Lower leg skin (tissue), 4 donors: Measurements from ENCODE around the gene PYGB. TPM values are rescaled to one million over a fixed set of nuclear protein-coding genes. Genes with fewer than 3 reads are reported as not detected.
A peak's percentile ranks its signal among the peaks of the same experiment; 100 is the strongest.

Source experiments
- DNase-seq, 2 donors: peaks; one replicate each; pipeline ENCODE4 v3.0.0-alpha.2; 2019; ENCODE audit warnings: low spot score in 2 of 2
- H3K4me3 ChIP-seq: fragments of 200-600 bp; sonication (generic); 2 replicates; pipeline ENCODE4 v1.5.1; 2017; ENCODE audit warnings: mild to moderate bottlenecking, low read depth; ENCODE audit not compliant: poor library complexity, severe bottlenecking
- POLR2A ChIP-seq, 2 donors: fragments of 450-650 bp; IDR thresholded peaks; one replicate each; pipeline ENCODE4 v1.6.1; 2016 to 2017; ENCODE audit warnings: antibody characterized with exemption in 2 of 2, mild to moderate bottlenecking in 1 of 2, moderate library complexity in 1 of 2
- WGBS, 2 donors: methylation state at CpG; one replicate each; pipeline ENCODE4 v1.1.5; 2018; 5-methylcytosine and 5-hydroxymethylcytosine counted together
- intact Hi-C: fragments of 100-400 bp; cut with DNase I; formaldehyde crosslinking; loops from one replicate; pipeline ENCODE4 v1.15.0; 2023; ENCODE audit warnings: low total_unique reads
- total RNA-seq, 4 donors: library from RNA; depleted of rRNA; stranded (reverse); fragments of >200 nt; gene quantifications; one replicate each; pipeline ENCODE4 v1.1.0, GENCODE V29; 2016
- TF ChIP-seq, protein P1 (sequence below), 3 donors: fragments of 450-650 bp; IDR thresholded peaks; one replicate each; pipeline ENCODE4 v1.5.1; 2016; ENCODE audit warnings: antibody characterized with exemption in 3 of 3, mild to moderate bottlenecking in 3 of 3, moderate library complexity in 2 of 3

The PYGB gene
- total RNA-seq, 4 donors from 2014 or later: 99.0 to 308 (median 194) TPM

DNA sequence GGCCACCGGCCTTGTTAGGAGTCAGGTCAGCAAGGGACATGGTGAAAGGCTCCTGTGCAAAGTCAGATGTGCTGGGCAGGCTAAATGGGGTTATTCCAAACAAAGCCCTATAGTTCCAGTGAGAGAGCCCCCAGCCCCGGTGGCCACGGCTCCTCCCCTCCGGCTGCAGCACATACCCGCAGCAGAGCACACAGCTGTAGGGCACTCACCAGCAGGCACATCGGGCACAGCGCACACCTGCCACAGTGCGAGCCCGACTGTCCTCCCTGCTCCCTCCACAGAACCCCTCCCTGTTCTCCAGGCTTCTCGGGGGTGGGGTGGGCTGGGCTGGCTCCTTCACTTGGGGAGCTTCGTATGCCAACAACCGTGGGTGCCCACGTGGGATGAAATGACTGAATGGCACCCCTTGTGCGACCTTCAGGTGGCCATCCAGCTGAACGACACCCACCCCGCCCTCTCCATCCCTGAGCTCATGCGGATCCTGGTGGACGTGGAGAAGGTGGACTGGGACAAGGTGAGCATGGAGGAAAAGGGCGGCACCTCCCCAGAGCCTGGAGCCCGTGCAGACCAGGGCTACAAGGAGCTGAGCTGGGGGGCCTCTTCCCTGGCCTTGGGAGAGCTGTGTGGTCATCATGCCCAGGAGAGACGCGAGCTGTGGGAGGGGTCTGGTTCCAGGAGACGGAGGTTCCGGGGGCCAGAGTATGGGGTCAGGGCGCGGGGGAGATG is 30.9 kb downstream of the PYGB start:
- H3K4me3 ChIP-seq: no peak overlapping the region
- 89 to 91% methylated on average over 20 to 26 of the region's 26 CpGs for WGBS, 2 donors
- TF ChIP-seq POLR2A (IDR thresholded peaks at IDR 0.05): no peak
- TF ChIP-seq, protein P1, sequence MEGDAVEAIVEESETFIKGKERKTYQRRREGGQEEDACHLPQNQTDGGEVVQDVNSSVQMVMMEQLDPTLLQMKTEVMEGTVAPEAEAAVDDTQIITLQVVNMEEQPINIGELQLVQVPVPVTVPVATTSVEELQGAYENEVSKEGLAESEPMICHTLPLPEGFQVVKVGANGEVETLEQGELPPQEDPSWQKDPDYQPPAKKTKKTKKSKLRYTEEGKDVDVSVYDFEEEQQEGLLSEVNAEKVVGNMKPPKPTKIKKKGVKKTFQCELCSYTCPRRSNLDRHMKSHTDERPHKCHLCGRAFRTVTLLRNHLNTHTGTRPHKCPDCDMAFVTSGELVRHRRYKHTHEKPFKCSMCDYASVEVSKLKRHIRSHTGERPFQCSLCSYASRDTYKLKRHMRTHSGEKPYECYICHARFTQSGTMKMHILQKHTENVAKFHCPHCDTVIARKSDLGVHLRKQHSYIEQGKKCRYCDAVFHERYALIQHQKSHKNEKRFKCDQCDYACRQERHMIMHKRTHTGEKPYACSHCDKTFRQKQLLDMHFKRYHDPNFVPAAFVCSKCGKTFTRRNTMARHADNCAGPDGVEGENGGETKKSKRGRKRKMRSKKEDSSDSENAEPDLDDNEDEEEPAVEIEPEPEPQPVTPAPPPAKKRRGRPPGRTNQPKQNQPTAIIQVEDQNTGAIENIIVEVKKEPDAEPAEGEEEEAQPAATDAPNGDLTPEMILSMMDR (IDR thresholded peaks at IDR 0.05): no peak
- peak in 1 of 2 donors; percentile 84 for DNase-seq
- intact Hi-C loops: no loop called here

DNA sequence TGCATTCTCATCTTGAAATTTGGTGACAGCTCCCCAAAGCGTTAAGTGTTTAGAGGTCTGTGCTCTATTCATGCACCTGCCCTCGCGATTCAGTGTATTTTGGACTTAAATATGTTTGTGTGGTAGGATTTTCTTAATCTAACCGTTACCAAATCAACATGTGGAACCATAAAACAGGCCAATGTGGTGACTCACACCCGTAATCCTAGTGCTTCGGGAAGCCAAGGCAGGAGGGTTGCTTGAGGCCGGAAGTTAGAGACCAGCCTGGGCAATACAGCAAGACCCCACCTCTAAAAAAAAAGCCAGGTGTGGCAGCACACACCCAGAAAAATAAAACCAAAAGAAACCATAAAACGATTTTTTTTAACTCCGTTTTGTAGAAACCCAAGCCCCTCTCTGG is 31.5 kb downstream of the PYGB start:
- WGBS, 2 donors: 59 to 79% methylated on average over 9 of the region's 9 CpGs
- intact Hi-C loops: no loop called here
- DNase-seq: no peak
- TF ChIP-seq, protein P1 (IDR thresholded peaks at IDR 0.05): no peak
- no peak for TF ChIP-seq POLR2A (IDR thresholded peaks at IDR 0.05)
- no peak overlapping the region for H3K4me3 ChIP-seq

DNA sequence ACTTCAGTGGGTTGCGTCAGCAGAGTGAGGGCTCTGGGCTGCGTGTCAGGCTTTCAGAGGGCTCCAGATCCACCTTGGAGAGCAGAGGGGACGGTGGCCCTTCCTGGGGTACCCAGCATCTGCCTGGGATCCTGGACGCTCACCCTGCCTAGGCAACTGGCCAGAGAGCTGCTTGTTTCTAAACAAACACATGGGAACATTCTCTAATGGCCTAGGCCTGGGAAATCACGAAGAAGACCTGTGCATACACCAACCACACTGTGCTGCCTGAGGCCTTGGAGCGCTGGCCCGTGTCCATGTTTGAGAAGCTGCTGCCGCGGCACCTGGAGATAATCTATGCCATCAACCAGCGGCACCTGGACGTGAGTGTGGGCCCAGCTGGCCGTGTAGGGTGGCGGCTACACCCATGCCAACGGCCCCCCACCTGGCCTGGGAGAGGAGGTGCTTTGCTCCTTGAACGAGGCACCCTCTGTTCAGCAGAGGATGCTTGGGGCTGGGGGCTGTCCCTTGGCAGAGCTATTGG is 32.2 kb downstream of the PYGB start:
- DNase-seq: peak; percentile 59 to 88
- TF ChIP-seq, protein P1 (IDR thresholded peaks at IDR 0.05): no peak
- TF ChIP-seq POLR2A (IDR thresholded peaks at IDR 0.05): no peak
- WGBS, 2 donors: 35 to 63% methylated on average over 6 to 11 of the region's 15 CpGs
- intact Hi-C loops: no loop called here
- H3K4me3 ChIP-seq: no peak overlapping the region

DNA sequence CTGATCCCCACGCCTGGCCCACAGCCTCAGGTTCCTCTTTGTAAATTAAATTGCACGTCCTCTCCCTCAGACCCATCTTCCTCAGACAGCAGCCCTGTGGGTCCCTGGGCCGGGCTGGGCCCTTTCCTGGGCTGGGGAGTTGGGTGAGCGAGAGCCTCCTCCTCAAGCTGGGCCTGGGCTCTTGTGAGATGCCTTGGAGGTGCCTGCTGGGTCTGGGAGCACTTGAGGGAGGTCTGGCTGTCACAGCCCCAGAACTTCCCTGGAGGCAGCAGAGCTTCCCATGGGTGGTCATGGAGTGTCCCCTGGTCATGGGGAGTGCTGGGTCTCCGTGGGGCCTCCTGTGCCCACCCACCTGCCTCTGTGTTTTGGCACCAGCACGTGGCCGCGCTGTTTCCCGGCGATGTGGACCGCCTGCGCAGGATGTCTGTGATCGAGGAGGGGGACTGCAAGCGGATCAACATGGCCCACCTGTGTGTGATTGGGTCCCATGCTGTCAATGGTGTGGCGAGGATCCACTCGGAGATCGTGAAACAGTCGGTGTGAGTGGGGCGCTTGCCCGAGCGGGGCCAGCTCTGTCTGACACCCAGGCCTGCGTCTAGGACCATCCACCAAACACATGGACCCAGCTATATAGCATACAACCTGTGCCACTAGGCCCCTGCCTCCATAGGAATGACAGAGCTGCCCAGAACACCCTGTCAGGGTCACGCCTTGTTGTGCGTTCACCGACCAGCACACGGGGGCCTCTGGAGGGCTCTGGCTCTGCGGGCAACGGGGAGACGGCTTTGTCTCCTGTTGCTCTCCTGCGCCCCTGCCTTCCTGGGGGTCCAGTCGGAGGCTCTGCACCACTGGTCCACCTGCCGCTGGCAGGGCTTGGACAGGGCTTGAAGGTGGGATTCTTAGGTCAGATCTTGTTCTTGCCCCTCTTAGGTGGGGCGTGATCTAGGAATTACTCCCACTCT is 33.0 kb downstream of the PYGB start:
- no peak overlapping the region for H3K4me3 ChIP-seq
- 92 to 94% methylated on average over 27 to 33 of the region's 33 CpGs for WGBS, 2 donors
- TF ChIP-seq, protein P1 (IDR thresholded peaks at IDR 0.05): no peak
- TF ChIP-seq POLR2A (IDR thresholded peaks at IDR 0.05): no peak
- DNase-seq: peak in 1 of 2 donors; percentile 77
- intact Hi-C loops: no loop called here

DNA sequence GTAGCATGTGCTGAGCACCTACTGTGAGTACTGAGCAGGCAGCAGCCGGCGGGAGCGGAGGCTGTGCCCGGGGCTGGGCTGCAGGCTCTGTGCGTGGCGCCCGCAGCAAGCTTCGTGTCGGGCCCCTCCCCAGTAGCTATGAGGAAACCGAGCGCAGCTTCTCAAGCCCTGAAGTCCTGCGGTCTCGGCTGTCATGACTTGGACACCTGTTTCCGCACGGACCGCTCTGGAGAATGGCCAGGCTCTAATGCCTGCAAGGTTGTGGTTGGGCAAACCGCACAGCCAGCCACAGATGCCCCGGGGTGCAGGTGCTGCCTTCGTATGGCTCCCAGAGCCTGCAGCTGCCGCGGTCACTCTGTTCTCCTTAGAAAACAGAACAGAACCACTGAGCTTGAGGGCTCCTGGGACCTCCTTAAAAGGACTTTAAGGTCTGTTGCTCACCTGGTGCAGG is 33.7 kb downstream of the PYGB start:
- DNase-seq: peak in 1 of 2 donors; percentile 85
- WGBS, 2 donors: 67 to 76% methylated on average over 15 to 19 of the region's 21 CpGs
- no peak overlapping the region for H3K4me3 ChIP-seq

More for the DNA sequence above, 33.7 kb downstream of the PYGB start:
- intact Hi-C loops: no loop called here
- TF ChIP-seq, protein P1 (IDR thresholded peaks at IDR 0.05): no peak
- TF ChIP-seq POLR2A (IDR thresholded peaks at IDR 0.05): no peak
